KMS-11 (cell line): ENCODE measurements around the gene TCF7L2.

Source experiments
- H2AFZ ChIP-seq: fragments of 200-600 bp; sonication (generic); 2 replicates; pipeline ENCODE4 v1.6.1; 2016; ENCODE audit warnings: antibody characterized with exemption, mixed run types, low read depth
- H3K27ac ChIP-seq: fragments of 200-600 bp; sonication (generic); 2 replicates; pipeline ENCODE4 v1.6.1; 2016; ENCODE audit warnings: mild to moderate bottlenecking, mixed run types
- H3K27me3 ChIP-seq: fragments of 200-600 bp; sonication (generic); 2 replicates; pipeline ENCODE4 v1.6.1; 2017; ENCODE audit warnings: mild to moderate bottlenecking, low read depth, mixed run types, moderate library complexity; ENCODE audit not compliant: insufficient read depth
- H3K36me3 ChIP-seq: fragments of 200-600 bp; sonication (generic); 2 replicates; pipeline ENCODE4 v1.6.1; 2017; ENCODE audit warnings: mild to moderate bottlenecking, mixed run types; ENCODE audit not compliant: insufficient read depth
- H3K4me1 ChIP-seq: fragments of 200-600 bp; sonication (generic); 2 replicates; pipeline ENCODE4 v1.6.1; 2016; ENCODE audit warnings: mild to moderate bottlenecking, low read depth, mixed run types; ENCODE audit not compliant: poor library complexity, severe bottlenecking
- H3K4me2 ChIP-seq: fragments of 200-600 bp; sonication (generic); 2 replicates; pipeline ENCODE4 v1.7.0; 2016; ENCODE audit warnings: mild to moderate bottlenecking, mixed run types
- H3K4me3 ChIP-seq: fragments of 200-600 bp; sonication (generic); IDR thresholded peaks from 2 replicates; pipeline ENCODE4 v1.6.1; 2017; ENCODE audit warnings: low read depth, low read length, mixed read lengths; ENCODE audit not compliant: insufficient read depth
- H3K79me2 ChIP-seq: fragments of 200-600 bp; sonication (generic); 2 replicates; pipeline ENCODE4 v1.6.1; 2016; ENCODE audit warnings: low read depth, mixed run types; ENCODE audit not compliant: insufficient read depth
- H3K9ac ChIP-seq: fragments of 200-600 bp; sonication (generic); 2 replicates; pipeline ENCODE4 v1.6.1; 2016; ENCODE audit warnings: mild to moderate bottlenecking, mixed run types
- H4K20me1 ChIP-seq: fragments of 200-600 bp; sonication (generic); 2 replicates; pipeline ENCODE4 v1.6.1; 2016; ENCODE audit warnings: mild to moderate bottlenecking, mixed run types; ENCODE audit not compliant: insufficient read depth
- CTCF ChIP-seq: fragments of 200-600 bp; sonication (generic); conservative IDR thresholded peaks from 2 replicates; pipeline ENCODE4 v1.6.1; 2017; ENCODE audit warnings: low read depth, mild to moderate bottlenecking, antibody characterized with exemption, low read length, moderate library complexity, mixed read lengths

TCF7L2 gene

GRCh38 chr10:113131613-113132261 is 181.7 kb downstream of the TCF7L2 start:
- Histone ChIP-seq H3K4me2 (no peak overlapping the region), H3K79me2 (no peaks in the 10 kb centered on the region), H3K9ac (no peak overlapping the region), H3K4me3 (no peak overlapping the region), H2AFZ (no peak overlapping the region), H3K27ac (no peak overlapping the region), H3K36me3 (no peaks in the 10 kb centered on the region), H4K20me1 (no peaks in the 10 kb centered on the region), H3K27me3 (no peaks in the 10 kb centered on the region), H3K4me1 (no peaks in the 10 kb centered on the region)
- no peak for TF ChIP-seq CTCF

GRCh38 chr10:113132591-113133121 is 182.6 kb downstream of the TCF7L2 start:
- H3K4me1 ChIP-seq: no peaks in the 10 kb centered on the region
- no peak for TF ChIP-seq CTCF
- H3K27me3 ChIP-seq: no peaks in the 10 kb centered on the region
- H3K4me2 ChIP-seq: no peak overlapping the region
- H3K9ac ChIP-seq: no peak overlapping the region
- no peaks in the 10 kb centered on the region for H4K20me1 ChIP-seq
- H2AFZ ChIP-seq: no peak overlapping the region
- no peak overlapping the region for H3K4me3 ChIP-seq
- H3K27ac ChIP-seq: no peak overlapping the region
- no peaks in the 10 kb centered on the region for H3K79me2 ChIP-seq
- H3K36me3 ChIP-seq: no peaks in the 10 kb centered on the region

- Histone ChIP-seq H3K4me1 (no peaks in the 10 kb centered on the region), H3K79me2 (no peaks in the 10 kb centered on the region), H3K36me3 (no peaks in the 10 kb centered on the region), H2AFZ (no peak overlapping the region), H3K9ac (no peak overlapping the region), H3K27me3 (no peaks in the 10 kb centered on the region), H3K4me2 (no peak overlapping the region), H4K20me1 (no peaks in the 10 kb centered on the region), H3K4me3 (no peak overlapping the region), H3K27ac (no peak overlapping the region)
- TF ChIP-seq CTCF: no peak
These were observed 183.6 kb downstream of the TCF7L2 start for GRCh38 chr10:113133497-113134115.

GRCh38 chr10:113135025-113135424 is 185.0 kb downstream of the TCF7L2 start:
- Histone ChIP-seq H3K4me2 (no peak overlapping the region), H3K4me3 (no peak overlapping the region), H3K79me2 (no peaks in the 10 kb centered on the region), H3K4me1 (no peaks in the 10 kb centered on the region), H3K9ac (no peak overlapping the region), H3K27ac (no peak overlapping the region), H4K20me1 (no peaks in the 10 kb centered on the region), H3K27me3 (no peaks in the 10 kb centered on the region), H2AFZ (no peak overlapping the region), H3K36me3 (no peaks in the 10 kb centered on the region)
- TF ChIP-seq CTCF: no peak
